Measurements from ENCODE around the gene PARD3B. TPM values are rescaled to one million over a fixed set of nuclear protein-coding genes. Genes with fewer than 3 reads are reported as not detected.

PARD3B gene
- total RNA-seq, 6 experiments from 2014 or later, result 5.3 to 11.2 (median 8.3) TPM

- 58% methylated on average over 2 of the region's 2 CpGs for WGBS (ENCODE audit: insufficient coverage, low coverage, low lambda C conversion rate, missing lambda C conversion rate)
These were observed 426.1 kb downstream of the PARD3B start for GRCh38 chr2:204971206-204971907.

GRCh38 chr2:204972161-204972560, 426.9 kb downstream of the PARD3B start:
- intact Hi-C loops (cut with DNase I), result no loop called here
- H3K4me1 ChIP-seq, result no peaks in the 10 kb centered on the region
- ATAC-seq (no peak), DNase-seq (no peak)
- no peak overlapping the region for H3K4me3 ChIP-seq
- no peak overlapping the region for H3K27ac ChIP-seq
- H3K36me3 ChIP-seq, result no peaks in the 10 kb centered on the region
- TF ChIP-seq POLR2A (IDR thresholded peaks at IDR 0.05) (no peak), CTCF (IDR thresholded peaks at IDR 0.05) (no peak)
- H3K9me3 ChIP-seq, result no peaks in the 10 kb centered on the region
- H3K27me3 ChIP-seq, result no peaks in the 10 kb centered on the region

More at GRCh38 chr2:204971206-204971907, 426.1 kb downstream of the PARD3B start:
- TF ChIP-seq CTCF (IDR thresholded peaks at IDR 0.05), result no peak
- TF ChIP-seq POLR2A (IDR thresholded peaks at IDR 0.05), result no peak
- intact Hi-C loops (cut with DNase I), result no loop called here
- Histone ChIP-seq H3K4me1 (no peaks in the 10 kb centered on the region), H3K27ac (no peak overlapping the region), H3K36me3 (no peaks in the 10 kb centered on the region), H3K27me3 (no peaks in the 10 kb centered on the region), H3K9me3 (no peaks in the 10 kb centered on the region), H3K4me3 (no peak overlapping the region)
- ATAC-seq, result no peak
- DNase-seq, result no peak

DNA sequence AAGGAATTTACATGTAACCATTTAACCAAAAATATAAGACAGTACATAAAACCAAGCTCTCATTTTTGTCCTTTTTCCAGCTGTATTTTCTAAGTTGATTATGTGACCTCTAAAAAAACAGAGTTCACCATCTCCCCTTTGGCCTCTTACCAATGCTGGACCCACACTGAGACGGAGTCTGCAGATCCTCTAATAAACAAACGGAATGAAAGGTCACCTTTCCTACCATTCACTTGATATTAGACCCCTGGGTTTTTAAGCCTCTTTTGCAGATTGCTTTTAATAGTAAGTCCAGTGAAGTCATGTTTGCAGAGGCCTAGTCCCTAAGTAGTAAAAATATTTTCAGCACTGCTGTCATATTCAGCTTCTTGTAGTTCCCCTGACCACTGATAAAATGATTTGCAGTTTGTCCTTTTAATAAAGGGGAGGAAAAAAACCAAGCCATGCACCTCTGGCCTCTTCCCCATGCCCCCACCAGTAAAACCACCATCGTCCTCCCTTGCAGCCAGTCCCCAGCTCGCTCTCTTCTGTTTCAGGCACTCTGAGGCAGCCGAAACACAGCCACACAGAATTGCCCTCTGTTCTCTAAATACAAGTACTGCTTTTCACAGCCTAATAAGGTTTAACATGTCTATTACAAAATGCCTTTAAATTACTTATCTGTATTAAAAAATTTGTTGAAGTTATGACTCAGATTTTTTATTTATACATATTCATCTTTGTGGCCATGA, 427.5 kb downstream of the PARD3B start:
- DNase-seq (no peak), ATAC-seq (no peak)
- H3K4me3 ChIP-seq, result no peak overlapping the region
- H3K4me1 ChIP-seq, result no peaks in the 10 kb centered on the region
- no peak overlapping the region for H3K27ac ChIP-seq
- H3K27me3 ChIP-seq, result no peaks in the 10 kb centered on the region
- WGBS (ENCODE audit: insufficient coverage, low coverage, low lambda C conversion rate, missing lambda C conversion rate), result 60% methylated on average over 5 of the region's 5 CpGs
- intact Hi-C loops (cut with DNase I), result no loop called here
- TF ChIP-seq CTCF (IDR thresholded peaks at IDR 0.05) (no peak), POLR2A (IDR thresholded peaks at IDR 0.05) (no peak)
- H3K9me3 ChIP-seq, result no peaks in the 10 kb centered on the region
- no peaks in the 10 kb centered on the region for H3K36me3 ChIP-seq

GRCh38 chr2:204973616-204974015, 428.3 kb downstream of the PARD3B start:
- Histone ChIP-seq H3K36me3 (no peaks in the 10 kb centered on the region), H3K9me3 (no peaks in the 10 kb centered on the region), H3K4me1 (no peaks in the 10 kb centered on the region), H3K27me3 (no peaks in the 10 kb centered on the region), H3K27ac (no peak overlapping the region), H3K4me3 (no peak overlapping the region)
- ATAC-seq, result no peak
- DNase-seq, result no peak
- TF ChIP-seq POLR2A (IDR thresholded peaks at IDR 0.05) (no peak), CTCF (IDR thresholded peaks at IDR 0.05) (no peak)
- 81% methylated on average over 2 of the region's 2 CpGs for WGBS (ENCODE audit: insufficient coverage, low coverage, low lambda C conversion rate, missing lambda C conversion rate)
- intact Hi-C loops (cut with DNase I), result no loop called here
